Breast epithelium (tissue), 4 donors: ENCODE results near the gene ALKBH5. TPM values are rescaled to one million over a fixed set of nuclear protein-coding genes. Genes with fewer than 3 reads are reported as not detected.
A peak's percentile ranks its signal among the peaks of the same experiment; 100 is the strongest.

Experiments
- DNase-seq, 2 donors: peaks; one replicate each; pipeline ENCODE4 v3.0.0-alpha.2; 2019; ENCODE audit warnings: low spot score in 2 of 2
- H3K27ac ChIP-seq, 2 donors: fragments of 200-600 bp; sonication (generic) in 1 of 2; one replicate each; pipeline ENCODE4 v1.5.1; 2016 to 2019; ENCODE audit warnings: mild to moderate bottlenecking in 1 of 2
- H3K27me3 ChIP-seq, 2 donors: fragments of 200-600 bp; sonication (generic) in 1 of 2; one replicate each; pipeline versions ENCODE4 v1.5.1 to v1.6.0; 2017 to 2019; ENCODE audit warnings: control low read depth in 1 of 2, mild to moderate bottlenecking in 1 of 2
- H3K36me3 ChIP-seq: fragments of 200-600 bp; one replicate; pipeline ENCODE4 v1.5.1; 2019
- H3K4me1 ChIP-seq, 2 donors: fragments of 200-600 bp; sonication (generic); one replicate each; pipeline ENCODE4 v1.5.1; 2016 to 2019; ENCODE audit warnings: control low read depth in 1 of 2
- H3K4me3 ChIP-seq, 3 donors: fragments of 200-600 bp; sonication (generic); 1 replicate in 2 of 3; 2 replicates in 1 of 3; pipeline ENCODE4 v1.5.1; 2016 to 2019; ENCODE audit warnings: mild to moderate bottlenecking in 3 of 3, moderate library complexity in 2 of 3
- H3K9me3 ChIP-seq, 2 donors: fragments of 200-600 bp; sonication (generic) in 1 of 2; one replicate each; pipeline ENCODE4 v1.5.1; 2016 to 2019; ENCODE audit warnings: control low read depth in 1 of 2
- CTCF ChIP-seq, 3 donors: fragments of 450-650 bp; IDR thresholded peaks; one replicate each; pipeline ENCODE4 v1.5.1; 2016 to 2017; ENCODE audit warnings: antibody characterized with exemption in 3 of 3, mild to moderate bottlenecking in 3 of 3, moderate library complexity in 3 of 3
- POLR2A ChIP-seq: fragments of 450-650 bp; IDR thresholded peaks from one replicate; pipeline ENCODE4 v1.6.1; 2016; ENCODE audit warnings: antibody characterized with exemption, mild to moderate bottlenecking, moderate library complexity
- POLR2AphosphoS5 ChIP-seq, 3 donors: sonication (generic); formaldehyde crosslinking; IDR thresholded peaks; one replicate each; pipeline ENCODE4 v1.6.1; 2017; ENCODE audit warnings: antibody characterized with exemption in 3 of 3
- intact Hi-C: fragments of 100-400 bp; cut with DNase I; formaldehyde crosslinking; loops from one replicate; pipeline ENCODE4 v1.15.1; 2023; ENCODE audit warnings: low total_unique reads
- total RNA-seq, 3 donors: library from RNA; depleted of rRNA; stranded (reverse); fragments of >200 nt; gene quantifications; one replicate each; pipeline ENCODE4 v1.1.0, GENCODE V29; 2016

ALKBH5 gene
- total RNA-seq, 3 donors from 2014 or later, result 80.0 to 90.0 (median 82.3) TPM

- H3K36me3 ChIP-seq, result peaks cover 7% of the 10 kb centered on the region
- peak overlapping the region; percentile 40 to 61 for H3K27ac ChIP-seq
- TF ChIP-seq CTCF (IDR thresholded peaks at IDR 0.05) (no peak), POLR2AphosphoS5 (IDR thresholded peaks at IDR 0.05) (no peak), POLR2A (no peak)
- no peaks in the 10 kb centered on the region for H3K9me3 ChIP-seq
- H3K4me3 ChIP-seq, result peak overlapping the region in 2 of 3 donors; percentile 29 to 49
- no peaks in the 10 kb centered on the region for H3K27me3 ChIP-seq
- no peaks in the 10 kb centered on the region for H3K4me1 ChIP-seq
- DNase-seq, result peak in 1 of 2 donors; percentile 69
- intact Hi-C loops, result no loop called here
These were observed 63.4 kb downstream of the ALKBH5 start for GRCh38 chr17:18246880-18247612.

GRCh38 chr17:18247613-18248001, 64.0 kb downstream of the ALKBH5 start:
- intact Hi-C loops, result no loop called here
- no peaks in the 10 kb centered on the region for H3K27me3 ChIP-seq
- peaks cover 7% of the 10 kb centered on the region for H3K36me3 ChIP-seq
- H3K4me1 ChIP-seq, result no peaks in the 10 kb centered on the region
- peak in 1 of 2 donors; percentile 48 for DNase-seq
- peak overlapping the region in 1 of 3 donors; percentile 29 for H3K4me3 ChIP-seq
- TF ChIP-seq POLR2AphosphoS5 (IDR thresholded peaks at IDR 0.05), result no peak
- H3K9me3 ChIP-seq, result no peaks in the 10 kb centered on the region
- H3K27ac ChIP-seq, result peak overlapping the region in 1 of 2 donors; percentile 61

- peak in 1 of 2 donors; percentile 53 for DNase-seq
These were observed 64.7 kb downstream of the ALKBH5 start for GRCh38 chr17:18248300-18248731.

GRCh38 chr17:18248811-18249210, 65.2 kb downstream of the ALKBH5 start:
- no peak for DNase-seq
- no peaks in the 10 kb centered on the region for H3K9me3 ChIP-seq
- peaks cover 7% of the 10 kb centered on the region for H3K36me3 ChIP-seq
- H3K27ac ChIP-seq, result peak overlapping the region in 1 of 2 donors; percentile 61
- intact Hi-C loops, result no loop called here
- H3K4me1 ChIP-seq, result no peaks in the 10 kb centered on the region
- H3K27me3 ChIP-seq, result no peaks in the 10 kb centered on the region
- H3K4me3 ChIP-seq, result no peak overlapping the region
- TF ChIP-seq CTCF (IDR thresholded peaks at IDR 0.05) (no peak), POLR2AphosphoS5 (IDR thresholded peaks at IDR 0.05) (no peak), POLR2A (no peak)

More at GRCh38 chr17:18248300-18248731, 64.7 kb downstream of the ALKBH5 start:
- Histone ChIP-seq H3K27ac (peak overlapping the region in 1 of 2 donors; percentile 61), H3K27me3 (no peaks in the 10 kb centered on the region), H3K4me1 (no peaks in the 10 kb centered on the region), H3K36me3 (peaks cover 7% of the 10 kb centered on the region), H3K4me3 (no peak overlapping the region), H3K9me3 (no peaks in the 10 kb centered on the region)
- intact Hi-C loops, result no loop called here
- TF ChIP-seq POLR2AphosphoS5 (IDR thresholded peaks at IDR 0.05) (peak in 1 of 3 donors; percentile 25), CTCF (IDR thresholded peaks at IDR 0.05) (peak; percentile 22 to 72 (median 63)), POLR2A (no peak)

GRCh38 chr17:18250259-18250658, 66.6 kb downstream of the ALKBH5 start:
- Histone ChIP-seq H3K4me1 (no peaks in the 10 kb centered on the region), H3K4me3 (no peak overlapping the region), H3K27ac (no peak overlapping the region), H3K27me3 (no peaks in the 10 kb centered on the region), H3K9me3 (no peaks in the 10 kb centered on the region), H3K36me3 (peaks cover 7% of the 10 kb centered on the region)
- TF ChIP-seq POLR2AphosphoS5 (IDR thresholded peaks at IDR 0.05) (no peak), POLR2A (no peak), CTCF (IDR thresholded peaks at IDR 0.05) (no peak)
- intact Hi-C loops, result no loop called here
- no peak for DNase-seq
